HepG2 (cell line): Measurements from ENCODE around the gene SMPD3. TPM values are rescaled to one million over a fixed set of nuclear protein-coding genes. Genes with fewer than 3 reads are reported as not detected.

Experiments used
- EHMT2 ChIP-seq: fragments of 200-600 bp; sonication (generic); IDR thresholded peaks from 2 replicates; pipeline ENCODE4 v1.7.0; 2017; ENCODE audit warnings: antibody characterized with exemption, low read depth, low read length, borderline replicate concordance
- FOSL2 ChIP-seq: sonication (generic); formaldehyde crosslinking; IDR thresholded peaks from 2 replicates; pipeline ENCODE4 v1.4.0; 2020; ENCODE audit warnings: missing genetic modification reagents
- HMGXB3 ChIP-seq: sonication (generic); formaldehyde crosslinking; IDR thresholded peaks from 2 replicates; pipeline ENCODE4 v1.4.0; 2020; ENCODE audit warnings: missing genetic modification reagents, borderline replicate concordance
- HNRNPH1 ChIP-seq: fragments of 200-400 bp; formaldehyde crosslinking; optimal IDR thresholded peaks from 2 replicates; pipeline ENCODE3; 2017; ENCODE audit warnings: mild to moderate bottlenecking, low read depth, low read length
- KLF12 ChIP-seq: sonication (generic); formaldehyde crosslinking; IDR thresholded peaks from 2 replicates; pipeline ENCODE4 v1.4.0; 2020; ENCODE audit warnings: missing genetic modification reagents, borderline replicate concordance
- MAF1 ChIP-seq: sonication (generic); formaldehyde crosslinking; IDR thresholded peaks from 2 replicates; pipeline ENCODE4 v1.5.0; 2020; ENCODE audit warnings: missing genetic modification reagents, borderline replicate concordance
- NFE2L1 ChIP-seq: sonication (generic); formaldehyde crosslinking; IDR thresholded peaks from 2 replicates; pipeline ENCODE4 v1.4.0; 2020; ENCODE audit warnings: missing genetic modification reagents, mild to moderate bottlenecking, borderline replicate concordance
- NFKB2 ChIP-seq: sonication (generic); formaldehyde crosslinking; IDR thresholded peaks from 2 replicates; pipeline ENCODE4 v1.4.0; 2020; ENCODE audit warnings: missing genetic modification reagents, borderline replicate concordance
- PLRG1 ChIP-seq: fragments of 450-650 bp; conservative IDR thresholded peaks from 2 replicates; pipeline ENCODE4 v1.6.1; 2016
- POLR2AphosphoS2 ChIP-seq: IDR thresholded peaks from 2 replicates; pipeline ENCODE4 v1.6.1; 2011; ENCODE audit warnings: low read depth, low read length, improper control_type of control experiment
- REPIN1 ChIP-seq: sonication (generic); formaldehyde crosslinking; IDR thresholded peaks from 2 replicates; pipeline ENCODE4 v1.8.0; 2022; ENCODE audit warnings: missing genetic modification reagents, low read depth, mild to moderate bottlenecking, borderline replicate concordance
- TBP ChIP-seq: sonication (generic); formaldehyde crosslinking; IDR thresholded peaks from 2 replicates; pipeline ENCODE4 v1.5.0; 2020; ENCODE audit warnings: missing genetic modification reagents
- TCF7 ChIP-seq: sonication (generic); IDR thresholded peaks from 2 replicates; pipeline ENCODE4 v1.6.1; 2016; ENCODE audit warnings: antibody characterized with exemption, low read depth
- TOE1 ChIP-seq: sonication (generic); formaldehyde crosslinking; IDR thresholded peaks from 2 replicates; pipeline ENCODE4 v1.4.0; 2020; ENCODE audit warnings: mild to moderate bottlenecking, missing genetic modification reagents
- U2AF2 ChIP-seq: fragments of 200-400 bp; formaldehyde crosslinking; IDR thresholded peaks from 2 replicates; pipeline ENCODE4 v1.6.1; 2017; ENCODE audit warnings: low read depth, mild to moderate bottlenecking, low read length
- UBTF ChIP-seq: sonication (generic); formaldehyde crosslinking; IDR thresholded peaks from 2 replicates; pipeline ENCODE4 v1.4.0; 2020; ENCODE audit warnings: mild to moderate bottlenecking, missing genetic modification reagents
- ZNF333 ChIP-seq: sonication (generic); formaldehyde crosslinking; IDR thresholded peaks from 2 replicates; pipeline ENCODE4 v1.4.0; 2020; ENCODE audit warnings: mild to moderate bottlenecking, missing genetic modification reagents, borderline replicate concordance
- ZNF34 ChIP-seq: sonication (generic); formaldehyde crosslinking; IDR thresholded peaks from 2 replicates; pipeline ENCODE4 v1.4.0; 2020; ENCODE audit warnings: mild to moderate bottlenecking, missing genetic modification reagents, borderline replicate concordance
- polyA plus RNA-seq, 8 experiments: library from polyadenylated mRNA; depleted of rRNA in 3 of 8; stranded (reverse) in 7 of 8; unstranded in 1 of 8; fragments of >200 nt; fragmentation: Illumina TruSeq in 4 of 8; extraction: Trizol in 4 of 8; gene quantifications; 2 replicates each; pipeline versions ENCODE4 v1.2.1 to v1.2.3, GENCODE V29; 2011 to 2016; ENCODE audit warnings: low read depth in 4 of 8, missing spikeins in 1 of 8, mixed read lengths in 1 of 8; ENCODE audit not compliant: insufficient read depth in 1 of 8
- total RNA-seq, 5 experiments: library from RNA; depleted of rRNA; stranded (reverse); fragments of >200 nt; fragmentation: Illumina TruSeq; extraction: Trizol; gene quantifications; 2 replicates each; pipeline ENCODE4 v1.2.3, GENCODE V29; 2016; ENCODE audit warnings: low read depth in 1 of 5
- TF ChIP-seq, protein P1 (sequence below): sonication (generic); formaldehyde crosslinking; IDR thresholded peaks from 2 replicates; pipeline ENCODE4 v1.8.0; 2022; ENCODE audit warnings: mild to moderate bottlenecking, missing genetic modification reagents, borderline replicate concordance

Gene SMPD3
- total and polyA plus RNA-seq, 2 of the 13 experiments (the other 11 are each of a cell fraction or from before 2014, with no cell fraction given), result 0.07 to 0.32 TPM

- TF ChIP-seq, protein P1, sequence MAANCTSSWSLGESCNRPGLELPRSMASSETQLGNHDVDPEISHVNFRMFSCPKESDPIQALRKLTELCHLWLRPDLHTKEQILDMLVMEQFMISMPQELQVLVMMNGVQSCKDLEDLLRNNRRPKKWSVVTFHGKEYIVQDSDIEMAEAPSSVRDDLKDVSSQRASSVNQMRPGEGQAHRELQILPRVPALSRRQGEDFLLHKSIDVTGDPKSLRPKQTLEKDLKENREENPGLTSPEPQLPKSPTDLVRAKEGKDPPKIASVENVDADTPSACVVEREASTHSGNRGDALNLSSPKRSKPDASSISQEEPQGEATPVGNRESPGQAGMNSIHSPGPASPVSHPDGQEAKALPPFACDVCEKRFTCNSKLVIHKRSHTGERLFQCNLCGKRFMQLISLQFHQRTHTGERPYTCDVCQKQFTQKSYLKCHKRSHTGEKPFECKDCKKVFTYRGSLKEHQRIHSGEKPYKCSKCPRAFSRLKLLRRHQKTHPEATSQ (CRISPR knock-in tag), result no peak
- TF ChIP-seq KLF12 (CRISPR knock-in tag), result peak; percentile 95
- TF ChIP-seq FOSL2 (CRISPR knock-in tag), result peak; percentile 44
- peak; percentile 93; the same call in 1 of the 2 replicates for TF ChIP-seq EHMT2
- TF ChIP-seq PLRG1, result no peak
- peak; percentile 84; the same call in 1 of the 2 replicates for TF ChIP-seq ZNF34
- TF ChIP-seq UBTF (CRISPR knock-in tag), result peak; percentile 98
- TF ChIP-seq U2AF2, result 0 out of 2 replicates have a peak, but pooled peaks have one; percentile 57
- TF ChIP-seq POLR2AphosphoS2, result no peak
- peak; percentile 98; the same call in 1 of the 2 replicates for TF ChIP-seq TBP
- TF ChIP-seq ZNF333 (CRISPR knock-in tag), result peak; percentile 41; the same call in 1 of the 2 replicates
- TF ChIP-seq MAF1 (CRISPR knock-in tag), result peak; percentile 74; the same call in 1 of the 2 replicates
- peak; percentile 92 for TF ChIP-seq NFKB2
- TF ChIP-seq HMGXB3 (CRISPR knock-in tag), result 0 out of 2 replicates have a peak, but pooled peaks have one; percentile 63
- TF ChIP-seq TCF7, result peak; percentile 96
- TF ChIP-seq REPIN1 (CRISPR knock-in tag), result peak; percentile 85; the same call in 1 of the 2 replicates
- no peak for TF ChIP-seq NFE2L1 (CRISPR knock-in tag)
- TF ChIP-seq TOE1 (CRISPR knock-in tag), result peak; percentile 66; the same call in 1 of the 2 replicates
- TF ChIP-seq HNRNPH1, result no peak
Observed at GRCh38 chr16:68448360-68448970, at the start of gene SMPD3 (continued).
